Ovary (tissue), 9 donors: ENCODE measurements around the gene DISC1. TPM values are rescaled to one million over a fixed set of nuclear protein-coding genes. Genes with fewer than 3 reads are reported as not detected.
"Not testable (repeated sequence)": the region's sequence is repeated elsewhere in the genome, so short reads cannot be mapped to it uniquely, and the experiment has no call there.

ENCODE experiments used
- DNase-seq, 5 donors: peaks; one replicate each; pipeline ENCODE4 v3.0.0-alpha.2; 2019 to 2020
- H3K27ac ChIP-seq, 2 donors: fragments of 200-600 bp; one replicate each; pipeline versions ENCODE4 v1.5.1 to v1.8.0; 2019 to 2022
- H3K27me3 ChIP-seq: fragments of 200-600 bp; one replicate; pipeline ENCODE4 v1.8.0; 2022
- H3K36me3 ChIP-seq: fragments of 200-600 bp; sonication (generic); one replicate; pipeline ENCODE4 v1.5.1; 2019
- H3K4me1 ChIP-seq: one replicate; pipeline ENCODE4 v1.8.1; 2013; ENCODE audit warnings: mild to moderate bottlenecking, moderate library complexity; ENCODE audit not compliant: insufficient read depth
- H3K4me3 ChIP-seq: fragments of 200-600 bp; sonication (generic); one replicate; pipeline ENCODE4 v1.5.1; 2017
- H3K9me3 ChIP-seq, 2 donors: fragments of 200-600 bp in 1 of 2; sonication (generic) in 1 of 2; one replicate each; pipeline versions ENCODE4 v1.5.1 to v1.8.1; 2013 to 2019; ENCODE audit warnings: mild to moderate bottlenecking in 1 of 2, moderate library complexity in 1 of 2
- CTCF ChIP-seq, 3 donors: fragments of 450-650 bp in 2 of 3; fragments of 200-600 bp in 1 of 3; IDR thresholded peaks; one replicate each; pipeline versions ENCODE4 v1.5.1 to v1.8.0; 2016 to 2022; ENCODE audit warnings: antibody characterized with exemption in 3 of 3, mild to moderate bottlenecking in 1 of 3
- EP300 ChIP-seq: sonication (generic); formaldehyde crosslinking; IDR thresholded peaks from one replicate; pipeline ENCODE4 v1.6.1; 2017; ENCODE audit warnings: antibody characterized with exemption
- POLR2A ChIP-seq: fragments of 450-650 bp; IDR thresholded peaks from one replicate; pipeline ENCODE4 v1.6.1; 2017; ENCODE audit warnings: antibody characterized with exemption, mild to moderate bottlenecking, moderate library complexity
- WGBS, 3 donors: extraction: QIAGEN DNeasy Blood & Tissue Kit in 1 of 3; methylation state at CpG; one replicate each; pipeline versions ENCODE4 v1.1.5 to v1.1.7; 2013 to 2017; 5-methylcytosine and 5-hydroxymethylcytosine counted together
- intact Hi-C, 4 donors: fragments of 100-400 bp; cut with DNase I; formaldehyde crosslinking; loops; one replicate each; pipeline versions ENCODE4 v1.11.0 to v1.15.1; 2022 to 2023
- polyA plus RNA-seq, 2 donors: library from polyadenylated mRNA; stranded (reverse); fragments of 200-250 nt in 1 of 2; fragments of 350-450 nt in 1 of 2; fragmentation: Illumina TruSeq in 1 of 2; extraction: RNeasy Lipid Tissue Mini Kit (QIAGEN cat#74804) in 1 of 2; gene quantifications; one replicate each; pipeline ENCODE4 v1.2.3, GENCODE V29; 2013 to 2014
- total RNA-seq, 7 donors: library from RNA; depleted of rRNA in 2 of 7; stranded (reverse); fragments of >200 nt in 2 of 7; fragmentation: NEBNext Ultra II Directional in 3 of 7; extraction: Animal tissue kit (Norgen Biotek cat#: 25700) in 3 of 7; gene quantifications; one replicate each; pipeline versions ENCODE4 v1.1.0 to v1.2.4, GENCODE V29; 2016 to 2023
- donor health status: DM: no; HTN: no; CAD: no; lungs with moderate emphysema.
- donor health status: DM: no; HTN: no; CAD: no.
- donor health status: Bipolar disorder and iron deficiency.
- donor health status: DM: yes; HTN: yes; CAD: no.
- donor health status: DM: no; HTN: no; CAD: no.
- donor health status: DM: yes; HTN: yes; CAD: no.

Gene DISC1
- total and polyA plus RNA-seq, 9 donors, result 3.0 to 24.3 (median 13.0) TPM

DNA sequence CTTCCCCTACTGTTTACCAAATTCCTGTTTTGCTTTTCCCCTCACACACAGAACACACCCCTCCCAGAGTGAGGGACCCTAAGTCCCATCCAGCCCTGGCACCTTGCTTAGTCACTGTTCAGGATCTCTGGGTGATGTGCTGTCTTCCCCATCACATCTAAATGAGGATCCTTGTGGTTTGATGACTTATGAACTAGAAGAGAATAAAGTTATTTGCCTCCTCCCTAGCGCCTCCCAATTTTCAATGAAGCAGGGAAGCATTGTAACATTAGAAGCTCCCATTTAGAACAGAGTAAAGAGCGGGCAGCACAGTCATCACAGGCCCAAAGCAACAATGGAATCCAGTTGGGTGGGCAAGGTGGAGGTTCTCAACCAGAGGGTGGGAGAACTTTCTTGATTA lies 27.0 kb downstream of the DISC1 start:
- TF ChIP-seq EP300 (no peak), CTCF (IDR thresholded peaks at IDR 0.05) (no peak), POLR2A (no peak)
- Histone ChIP-seq H3K27me3 (no peaks in the 10 kb centered on the region), H3K4me3 (no peak overlapping the region), H3K9me3 (no peaks in the 10 kb centered on the region), H3K36me3 (no peaks in the 10 kb centered on the region), H3K4me1 (no peaks in the 10 kb centered on the region), H3K27ac (no peak overlapping the region)
- 93 to 98% (median 95%) methylated on average over 2 of the region's 2 CpGs for WGBS, 3 donors
- DNase-seq, result no peak
- intact Hi-C loops, result no loop called here

GRCh38 chr1:231656741-231657140 lies 30.2 kb downstream of the DISC1 start:
- H3K9me3 ChIP-seq, result no peaks in the 10 kb centered on the region
- H3K36me3 ChIP-seq, result no peaks in the 10 kb centered on the region
- no peaks in the 10 kb centered on the region for H3K4me1 ChIP-seq
- no peak overlapping the region for H3K4me3 ChIP-seq
- no peak overlapping the region for H3K27ac ChIP-seq
- DNase-seq, result no peak
- H3K27me3 ChIP-seq, result no peaks in the 10 kb centered on the region
- intact Hi-C loops, result no loop called here
- TF ChIP-seq CTCF (IDR thresholded peaks at IDR 0.05) (no peak), EP300 (no peak), POLR2A (no peak)
- 92 to 100% (median 94%) methylated on average over 1 of the region's 1 CpG for WGBS, 3 donors

DNA sequence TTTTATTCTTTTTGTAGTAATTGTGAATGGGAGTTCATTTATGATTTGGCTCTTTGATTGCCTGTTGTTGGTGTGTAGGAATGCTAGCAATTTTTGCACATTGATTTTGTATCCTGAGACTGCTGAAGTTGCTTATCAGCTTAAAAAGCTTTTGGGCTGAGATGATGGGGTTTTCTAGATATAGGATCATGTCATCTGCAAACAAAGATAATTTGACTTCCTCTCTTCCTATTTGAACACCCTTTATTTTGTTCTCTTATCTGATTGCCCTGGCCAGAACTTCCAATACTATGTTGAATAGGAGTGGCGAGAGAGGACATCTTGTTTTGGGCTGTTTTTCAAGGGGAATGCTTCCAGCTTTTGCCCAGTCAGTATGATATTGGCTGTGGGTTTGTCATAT lies 31.6 kb downstream of the DISC1 start:
- H3K27me3 ChIP-seq, H3K4me3 ChIP-seq, DNase-seq, H3K36me3 ChIP-seq, H3K27ac ChIP-seq, H3K4me1 ChIP-seq, H3K9me3 ChIP-seq, intact Hi-C loops: not testable (repeated sequence)
- WGBS, 3 donors, result 95 to 100% (median 97%) methylated on average over 1 of the region's 1 CpG

GRCh38 chr1:231660198-231660597 lies 33.6 kb downstream of the DISC1 start:
- 93 to 99% (median 95%) methylated on average over 3 of the region's 3 CpGs for WGBS, 3 donors
- Histone ChIP-seq H3K36me3 (no peaks in the 10 kb centered on the region), H3K4me3 (no peak overlapping the region), H3K9me3 (no peaks in the 10 kb centered on the region), H3K27ac (no peak overlapping the region), H3K27me3 (no peaks in the 10 kb centered on the region), H3K4me1 (no peaks in the 10 kb centered on the region)
- intact Hi-C loops, result no loop called here
- TF ChIP-seq CTCF (IDR thresholded peaks at IDR 0.05) (no peak), POLR2A (no peak), EP300 (no peak)
- DNase-seq, result no peak

DNA sequence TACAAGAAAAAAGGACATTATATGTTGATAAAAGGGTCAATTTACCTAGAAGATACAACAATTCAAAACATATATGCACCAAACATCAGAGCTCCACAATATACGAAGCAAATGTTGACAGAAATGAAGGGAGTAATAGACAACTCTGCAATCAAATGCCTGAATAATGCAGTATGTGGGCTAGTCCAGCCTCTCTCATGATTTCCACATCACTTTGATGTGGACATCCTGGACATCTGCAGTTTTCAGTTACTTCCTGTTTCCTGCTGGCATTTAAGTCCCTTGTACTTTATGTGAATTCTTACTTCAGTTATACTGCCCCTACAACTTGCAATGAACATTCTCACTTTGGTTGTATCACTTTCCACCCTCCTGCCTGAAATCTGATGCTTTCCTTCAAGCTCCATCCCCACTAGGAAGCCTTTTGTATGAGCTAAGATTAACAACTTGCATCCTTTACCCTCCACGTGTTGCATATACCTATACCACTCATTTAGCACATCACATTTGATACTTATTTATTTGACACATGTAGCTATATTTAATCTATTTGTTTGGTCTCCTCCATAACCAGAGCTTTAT lies 36.7 kb downstream of the DISC1 start:
- H3K4me3 ChIP-seq, result no peak overlapping the region
- no peaks in the 10 kb centered on the region for H3K36me3 ChIP-seq
- TF ChIP-seq CTCF (IDR thresholded peaks at IDR 0.05) (no peak), EP300 (no peak), POLR2A (no peak)
- H3K4me1 ChIP-seq, result no peaks in the 10 kb centered on the region
- no peak for DNase-seq
- H3K27ac ChIP-seq, result no peak overlapping the region
- WGBS, 3 donors, result 89 to 93% (median 91%) methylated on average over 2 of the region's 2 CpGs
- intact Hi-C loops, result no loop called here
- H3K9me3 ChIP-seq, result no peaks in the 10 kb centered on the region
- H3K27me3 ChIP-seq, result no peaks in the 10 kb centered on the region
